HepG2 (cell line): Measurements from ENCODE around the gene SND1. TPM values are rescaled to one million over a fixed set of nuclear protein-coding genes. Genes with fewer than 3 reads are reported as not detected.

ENCODE experiments used
- CREB1 ChIP-seq, 2 experiments: fragments of 450-650 bp in 1 of 2; IDR thresholded peaks; 2 replicates each; pipeline ENCODE4 v1.6.1; 2016 to 2017; ENCODE audit warnings: control low read depth in 1 of 2, mild to moderate bottlenecking in 1 of 2, missing compliant biosample characterization in 1 of 2, missing genetic modification characterization in 1 of 2
- FOXC1 ChIP-seq: sonication (generic); formaldehyde crosslinking; IDR thresholded peaks from 2 replicates; pipeline ENCODE4 v1.8.0; 2022; ENCODE audit warnings: mild to moderate bottlenecking, missing genetic modification reagents, borderline replicate concordance
- FOXO1 ChIP-seq: sonication (generic); formaldehyde crosslinking; IDR thresholded peaks from 2 replicates; pipeline ENCODE4 v1.4.0; 2020; ENCODE audit warnings: missing genetic modification reagents
- HHEX ChIP-seq: IDR thresholded peaks from 2 replicates; pipeline ENCODE4 v1.6.1; 2016; ENCODE audit warnings: control low read depth
- JUNB ChIP-seq: sonication (generic); formaldehyde crosslinking; IDR thresholded peaks from 2 replicates; pipeline ENCODE4 v1.8.0; 2022; ENCODE audit warnings: missing genetic modification reagents, mild to moderate bottlenecking, borderline replicate concordance
- MAFK ChIP-seq, 2 experiments: IDR thresholded peaks in 1 of 2; conservative IDR thresholded peaks in 1 of 2; 2 replicates each; pipeline ENCODE4 v1.6.1; 2011; ENCODE audit warnings: improper control_type of control experiment in 2 of 2, low read length in 2 of 2
- NAIF1 ChIP-seq: sonication (generic); formaldehyde crosslinking; IDR thresholded peaks from 2 replicates; pipeline ENCODE4 v1.5.0; 2020; ENCODE audit warnings: mild to moderate bottlenecking, missing genetic modification reagents, borderline replicate concordance
- NCOA5 ChIP-seq: sonication (generic); formaldehyde crosslinking; IDR thresholded peaks from 2 replicates; pipeline ENCODE4 v1.4.0; 2020; ENCODE audit warnings: missing genetic modification reagents
- RBFOX2 ChIP-seq: fragments of 200-400 bp; formaldehyde crosslinking; IDR thresholded peaks from 2 replicates; pipeline ENCODE4 v1.6.1; 2017; ENCODE audit warnings: low read depth, mild to moderate bottlenecking, low read length
- RBM39 ChIP-seq: fragments of 200-400 bp; formaldehyde crosslinking; IDR thresholded peaks from one replicate; pipeline ENCODE4 v1.6.1; 2018; ENCODE audit warnings: antibody characterized with exemption, mild to moderate bottlenecking, low read depth, low read length; ENCODE audit not compliant: poor library complexity, severe bottlenecking
- RXRA ChIP-seq: sonication (generic); formaldehyde crosslinking; IDR thresholded peaks from 2 replicates; pipeline ENCODE4 v1.5.1; 2020; ENCODE audit warnings: missing genetic modification reagents
- SRF ChIP-seq: IDR thresholded peaks from 2 replicates; pipeline ENCODE4 v1.6.1; 2011; ENCODE audit warnings: mild to moderate bottlenecking, low read depth, low read length, moderate library complexity
- ZNF121 ChIP-seq: sonication (generic); formaldehyde crosslinking; IDR thresholded peaks from 2 replicates; pipeline ENCODE4 v1.5.0; 2020; ENCODE audit warnings: mild to moderate bottlenecking, missing genetic modification reagents
- ZNF136 ChIP-seq: sonication (generic); formaldehyde crosslinking; IDR thresholded peaks from 2 replicates; pipeline ENCODE4 v1.8.1; 2022; ENCODE audit warnings: low read depth, mild to moderate bottlenecking, moderate library complexity, missing genetic modification reagents
- ZNF207 ChIP-seq: fragments of 450-650 bp; IDR thresholded peaks from 2 replicates; pipeline ENCODE4 v1.6.1; 2016; ENCODE audit warnings: antibody characterized with exemption, borderline replicate concordance
- ZNF329 ChIP-seq: sonication (generic); formaldehyde crosslinking; IDR thresholded peaks from 2 replicates; pipeline ENCODE4 v1.9.0; 2021; ENCODE audit warnings: low read depth, mild to moderate bottlenecking, missing genetic modification reagents
- ZNF749 ChIP-seq: sonication (generic); formaldehyde crosslinking; IDR thresholded peaks from 2 replicates; pipeline ENCODE4 v1.8.0; 2022; ENCODE audit warnings: mild to moderate bottlenecking, missing genetic modification reagents, moderate library complexity, borderline replicate concordance
- ZNF781 ChIP-seq: sonication (generic); formaldehyde crosslinking; IDR thresholded peaks from 2 replicates; pipeline ENCODE4 v1.5.1; 2020; ENCODE audit warnings: borderline replicate concordance, mild to moderate bottlenecking, missing genetic modification reagents; ENCODE audit errors: not compliant biosample characterization
- ZNF788 ChIP-seq: sonication (generic); formaldehyde crosslinking; IDR thresholded peaks from 2 replicates; pipeline ENCODE4 v1.5.0; 2020; ENCODE audit warnings: mild to moderate bottlenecking, missing genetic modification reagents, borderline replicate concordance
- polyA plus RNA-seq, 8 experiments: library from polyadenylated mRNA; depleted of rRNA in 3 of 8; stranded (reverse) in 7 of 8; unstranded in 1 of 8; fragments of >200 nt; fragmentation: Illumina TruSeq in 4 of 8; extraction: Trizol in 4 of 8; gene quantifications; 2 replicates each; pipeline versions ENCODE4 v1.2.1 to v1.2.3, GENCODE V29; 2011 to 2016; ENCODE audit warnings: low read depth in 4 of 8, missing spikeins in 1 of 8, mixed read lengths in 1 of 8; ENCODE audit not compliant: insufficient read depth in 1 of 8
- total RNA-seq, 5 experiments: library from RNA; depleted of rRNA; stranded (reverse); fragments of >200 nt; fragmentation: Illumina TruSeq; extraction: Trizol; gene quantifications; 2 replicates each; pipeline ENCODE4 v1.2.3, GENCODE V29; 2016; ENCODE audit warnings: low read depth in 1 of 5
- TF ChIP-seq, protein P1 (sequence below): sonication (generic); formaldehyde crosslinking; IDR thresholded peaks from 2 replicates; pipeline ENCODE4 v1.4.0; 2020; ENCODE audit warnings: mild to moderate bottlenecking, missing genetic modification reagents
- TF ChIP-seq, protein P2 (sequence below): sonication (generic); formaldehyde crosslinking; IDR thresholded peaks from 2 replicates; pipeline ENCODE4 v1.4.0; 2020; ENCODE audit warnings: mild to moderate bottlenecking, missing genetic modification reagents
- TF ChIP-seq, protein P3 (sequence below): sonication (generic); formaldehyde crosslinking; IDR thresholded peaks from 2 replicates; pipeline ENCODE4 v1.5.1; 2020; ENCODE audit warnings: mild to moderate bottlenecking, missing genetic modification reagents, moderate library complexity
- TF ChIP-seq, protein P4 (sequence below): sonication (generic); formaldehyde crosslinking; IDR thresholded peaks from 2 replicates; pipeline ENCODE4 v1.5.0; 2020; ENCODE audit warnings: missing genetic modification reagents

The SND1 gene
- total and polyA plus RNA-seq, 2 of the 13 experiments (the other 11 are each of a cell fraction or from before 2014, with no cell fraction given) = 110 to 182 TPM

DNA sequence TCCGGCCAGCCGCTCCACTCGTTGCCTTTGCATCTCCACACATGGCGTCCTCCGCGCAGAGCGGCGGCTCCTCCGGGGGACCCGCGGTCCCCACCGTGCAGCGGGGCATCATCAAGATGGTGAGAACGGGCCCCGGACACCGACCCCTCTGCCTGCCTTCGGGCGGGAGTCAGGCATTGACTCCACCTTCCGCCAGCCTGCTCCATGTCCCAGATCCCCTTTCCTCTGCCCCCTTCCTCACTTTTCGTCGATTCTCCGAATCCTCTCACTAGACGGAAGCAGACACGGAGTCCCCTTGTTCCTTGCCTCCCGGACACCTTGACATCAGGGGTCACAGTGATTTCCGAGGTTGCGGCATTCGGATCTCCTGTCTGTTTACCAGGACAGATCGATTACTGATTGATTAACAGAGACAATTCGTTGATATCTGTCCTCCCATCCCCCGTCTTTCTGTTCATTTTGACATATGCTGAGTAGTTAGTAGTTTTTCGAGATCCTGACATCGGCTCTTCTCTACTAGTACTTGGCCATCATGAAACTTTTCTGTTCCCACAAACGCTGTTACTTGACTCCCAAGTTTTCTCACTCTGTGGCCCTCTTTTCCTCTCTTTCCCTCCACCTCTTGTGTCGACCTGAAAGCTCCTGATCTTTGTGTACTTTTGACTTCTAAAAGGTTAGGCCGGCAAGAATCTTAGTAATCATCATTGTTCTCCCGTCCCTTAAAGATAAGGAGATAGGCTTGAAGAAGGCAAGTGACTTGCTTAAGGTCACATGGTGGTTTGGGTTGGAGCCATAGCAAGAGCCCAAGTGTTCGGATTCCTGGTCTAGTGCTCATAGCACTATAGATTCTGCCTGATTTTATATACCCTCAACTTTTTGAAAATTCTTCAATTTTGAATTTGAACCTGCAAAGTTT lies 597 bp downstream of the SND1 start (continued):
- TF ChIP-seq, protein P1, sequence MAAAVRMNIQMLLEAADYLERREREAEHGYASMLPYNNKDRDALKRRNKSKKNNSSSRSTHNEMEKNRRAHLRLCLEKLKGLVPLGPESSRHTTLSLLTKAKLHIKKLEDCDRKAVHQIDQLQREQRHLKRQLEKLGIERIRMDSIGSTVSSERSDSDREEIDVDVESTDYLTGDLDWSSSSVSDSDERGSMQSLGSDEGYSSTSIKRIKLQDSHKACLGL (CRISPR knock-in tag) = no peak; the same call in 1 of the 2 replicates
- TF ChIP-seq ZNF207 (no peak), ZNF121 (CRISPR knock-in tag) (0 out of 2 replicates have a peak, but pooled peaks have one; percentile 29), SRF (no peak), NAIF1 (no peak), ZNF749 (CRISPR knock-in tag) (no peak), ZNF136 (CRISPR knock-in tag) (no peak; the same call in 1 of the 2 replicates), ZNF329 (CRISPR knock-in tag) (no peak), MAFK (conservative IDR thresholded peaks at IDR 0.05 in 1 of 2, IDR thresholded peaks at IDR 0.05 in 1 of 2; ENCODE audit: low read length in 2 of 2) (no peak), ZNF781 (CRISPR knock-in tag) (no peak), HHEX (no peak), RBM39 (no peak), FOXC1 (no peak), FOXO1 (CRISPR knock-in tag) (0 out of 2 replicates have a peak, but pooled peaks have one; percentile 1), NCOA5 (CRISPR knock-in tag) (no peak), RBFOX2 (no peak; the same call in 1 of the 2 replicates), RXRA (CRISPR knock-in tag) (no peak), CREB1 (IDR thresholded peaks at IDR 0.05) (no peak), CREB1 (CRISPR knock-in tag; IDR thresholded peaks at IDR 0.05) (no peak), JUNB (CRISPR knock-in tag) (no peak), ZNF788 (CRISPR knock-in tag) (no peak)
- TF ChIP-seq, protein P2, sequence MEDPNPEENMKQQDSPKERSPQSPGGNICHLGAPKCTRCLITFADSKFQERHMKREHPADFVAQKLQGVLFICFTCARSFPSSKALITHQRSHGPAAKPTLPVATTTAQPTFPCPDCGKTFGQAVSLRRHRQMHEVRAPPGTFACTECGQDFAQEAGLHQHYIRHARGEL = 0 out of 2 replicates have a peak, but pooled peaks have one; percentile 0
- TF ChIP-seq, protein P3, sequence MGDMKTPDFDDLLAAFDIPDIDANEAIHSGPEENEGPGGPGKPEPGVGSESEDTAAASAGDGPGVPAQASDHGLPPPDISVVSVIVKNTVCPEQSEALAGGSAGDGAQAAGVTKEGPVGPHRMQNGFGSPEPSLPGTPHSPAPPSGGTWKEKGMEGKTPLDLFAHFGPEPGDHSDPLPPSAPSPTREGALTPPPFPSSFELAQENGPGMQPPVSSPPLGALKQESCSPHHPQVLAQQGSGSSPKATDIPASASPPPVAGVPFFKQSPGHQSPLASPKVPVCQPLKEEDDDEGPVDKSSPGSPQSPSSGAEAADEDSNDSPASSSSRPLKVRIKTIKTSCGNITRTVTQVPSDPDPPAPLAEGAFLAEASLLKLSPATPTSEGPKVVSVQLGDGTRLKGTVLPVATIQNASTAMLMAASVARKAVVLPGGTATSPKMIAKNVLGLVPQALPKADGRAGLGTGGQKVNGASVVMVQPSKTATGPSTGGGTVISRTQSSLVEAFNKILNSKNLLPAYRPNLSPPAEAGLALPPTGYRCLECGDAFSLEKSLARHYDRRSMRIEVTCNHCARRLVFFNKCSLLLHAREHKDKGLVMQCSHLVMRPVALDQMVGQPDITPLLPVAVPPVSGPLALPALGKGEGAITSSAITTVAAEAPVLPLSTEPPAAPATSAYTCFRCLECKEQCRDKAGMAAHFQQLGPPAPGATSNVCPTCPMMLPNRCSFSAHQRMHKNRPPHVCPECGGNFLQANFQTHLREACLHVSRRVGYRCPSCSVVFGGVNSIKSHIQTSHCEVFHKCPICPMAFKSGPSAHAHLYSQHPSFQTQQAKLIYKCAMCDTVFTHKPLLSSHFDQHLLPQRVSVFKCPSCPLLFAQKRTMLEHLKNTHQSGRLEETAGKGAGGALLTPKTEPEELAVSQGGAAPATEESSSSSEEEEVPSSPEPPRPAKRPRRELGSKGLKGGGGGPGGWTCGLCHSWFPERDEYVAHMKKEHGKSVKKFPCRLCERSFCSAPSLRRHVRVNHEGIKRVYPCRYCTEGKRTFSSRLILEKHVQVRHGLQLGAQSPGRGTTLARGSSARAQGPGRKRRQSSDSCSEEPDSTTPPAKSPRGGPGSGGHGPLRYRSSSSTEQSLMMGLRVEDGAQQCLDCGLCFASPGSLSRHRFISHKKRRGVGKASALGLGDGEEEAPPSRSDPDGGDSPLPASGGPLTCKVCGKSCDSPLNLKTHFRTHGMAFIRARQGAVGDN (CRISPR knock-in tag) = no peak
- TF ChIP-seq, protein P4, sequence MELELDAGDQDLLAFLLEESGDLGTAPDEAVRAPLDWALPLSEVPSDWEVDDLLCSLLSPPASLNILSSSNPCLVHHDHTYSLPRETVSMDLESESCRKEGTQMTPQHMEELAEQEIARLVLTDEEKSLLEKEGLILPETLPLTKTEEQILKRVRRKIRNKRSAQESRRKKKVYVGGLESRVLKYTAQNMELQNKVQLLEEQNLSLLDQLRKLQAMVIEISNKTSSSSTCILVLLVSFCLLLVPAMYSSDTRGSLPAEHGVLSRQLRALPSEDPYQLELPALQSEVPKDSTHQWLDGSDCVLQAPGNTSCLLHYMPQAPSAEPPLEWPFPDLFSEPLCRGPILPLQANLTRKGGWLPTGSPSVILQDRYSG (CRISPR knock-in tag) = no peak
